Adipocyte (in vitro differentiated cells): ENCODE measurements around the gene HRG.

Source experiments
- DNase-seq: peaks from one replicate; pipeline ENCODE4 v3.0.0-alpha.2; 2015; ENCODE audit warnings: low read depth
- H3K27me3 ChIP-seq: replicated peaks from 2 replicates; pipeline ENCODE4 v1.7.0; 2013; ENCODE audit warnings: mild to moderate bottlenecking, low read length, moderate library complexity; ENCODE audit not compliant: control insufficient read depth, insufficient read depth
- H3K36me3 ChIP-seq: 2 replicates; pipeline ENCODE4 v1.7.0; 2013; ENCODE audit warnings: low read length, mild to moderate bottlenecking, moderate library complexity; ENCODE audit not compliant: control insufficient read depth, insufficient read depth, severe bottlenecking
- H3K4me1 ChIP-seq: 2 replicates; pipeline ENCODE4 v1.7.0; 2013; ENCODE audit warnings: mild to moderate bottlenecking, low read length, moderate library complexity; ENCODE audit not compliant: control insufficient read depth, insufficient read depth
- H3K4me3 ChIP-seq: 2 replicates; pipeline ENCODE4 v1.7.0; 2013; ENCODE audit warnings: mild to moderate bottlenecking, low read length, moderate library complexity
- H3K9ac ChIP-seq: 2 replicates; pipeline ENCODE4 v1.7.0; 2013; ENCODE audit warnings: mild to moderate bottlenecking, low read length, moderate library complexity
- H3K9me3 ChIP-seq: 2 replicates; pipeline ENCODE4 v1.7.0; 2013; ENCODE audit warnings: mild to moderate bottlenecking, low read length, moderate library complexity; ENCODE audit not compliant: control insufficient read depth

Gene HRG

GRCh38 chr3:186653984-186654383 is 11.8 kb upstream of the HRG start:
- no peak overlapping the region for H3K4me3 ChIP-seq
- H3K36me3 ChIP-seq, result no peaks in the 10 kb centered on the region
- H3K9me3 ChIP-seq, result no peaks in the 10 kb centered on the region
- DNase-seq, result no peak
- H3K4me1 ChIP-seq, result no peaks in the 10 kb centered on the region
- no peak overlapping the region for H3K9ac ChIP-seq
- H3K27me3 ChIP-seq, result peaks cover 17% of the 10 kb centered on the region

- H3K9ac ChIP-seq, result no peak overlapping the region
- H3K4me1 ChIP-seq, result no peaks in the 10 kb centered on the region
- DNase-seq, result no peak
- no peak overlapping the region for H3K4me3 ChIP-seq
- H3K27me3 ChIP-seq, result peaks cover 37% of the 10 kb centered on the region
- no peaks in the 10 kb centered on the region for H3K9me3 ChIP-seq
- no peaks in the 10 kb centered on the region for H3K36me3 ChIP-seq
Measured at GRCh38 chr3:186663361-186664118, 2.3 kb upstream of the HRG start.

- H3K36me3 ChIP-seq, result no peaks in the 10 kb centered on the region
- no peak overlapping the region for H3K4me3 ChIP-seq
- H3K27me3 ChIP-seq, result peaks cover 38% of the 10 kb centered on the region
- H3K4me1 ChIP-seq, result no peaks in the 10 kb centered on the region
- no peak for DNase-seq
- H3K9ac ChIP-seq, result no peak overlapping the region
- H3K9me3 ChIP-seq, result no peaks in the 10 kb centered on the region
Measured at GRCh38 chr3:186664119-186664495, 1.7 kb upstream of the HRG start.

GRCh38 chr3:186664506-186664905 is 1.3 kb upstream of the HRG start:
- Histone ChIP-seq H3K36me3 (no peaks in the 10 kb centered on the region), H3K9me3 (no peaks in the 10 kb centered on the region), H3K4me3 (no peak overlapping the region), H3K27me3 (peaks cover 40% of the 10 kb centered on the region), H3K9ac (no peak overlapping the region), H3K4me1 (no peaks in the 10 kb centered on the region)
- no peak for DNase-seq

- peaks cover 49% of the 10 kb centered on the region for H3K27me3 ChIP-seq
- DNase-seq, result no peak
- H3K9me3 ChIP-seq, result no peaks in the 10 kb centered on the region
- H3K4me1 ChIP-seq, result no peaks in the 10 kb centered on the region
- H3K36me3 ChIP-seq, result no peaks in the 10 kb centered on the region
- H3K9ac ChIP-seq, result no peak overlapping the region
- H3K4me3 ChIP-seq, result no peak overlapping the region
Measured at GRCh38 chr3:186668426-186668825, 2.6 kb downstream of the HRG start.

- peaks cover 50% of the 10 kb centered on the region for H3K27me3 ChIP-seq
- no peak overlapping the region for H3K4me3 ChIP-seq
- no peaks in the 10 kb centered on the region for H3K9me3 ChIP-seq
- no peaks in the 10 kb centered on the region for H3K36me3 ChIP-seq
- H3K4me1 ChIP-seq, result no peaks in the 10 kb centered on the region
- H3K9ac ChIP-seq, result no peak overlapping the region
- no peak for DNase-seq
Measured at GRCh38 chr3:186669378-186670084, 3.7 kb downstream of the HRG start.

- Histone ChIP-seq H3K4me3 (no peak overlapping the region), H3K4me1 (no peaks in the 10 kb centered on the region), H3K27me3 (peaks cover 52% of the 10 kb centered on the region), H3K9ac (no peak overlapping the region), H3K36me3 (no peaks in the 10 kb centered on the region), H3K9me3 (no peaks in the 10 kb centered on the region)
- no peak for DNase-seq
Measured at GRCh38 chr3:186670155-186670554, 4.3 kb downstream of the HRG start.

- H3K36me3 ChIP-seq, result no peaks in the 10 kb centered on the region
- no peak overlapping the region for H3K9ac ChIP-seq
- no peaks in the 10 kb centered on the region for H3K4me1 ChIP-seq
- peaks cover 47% of the 10 kb centered on the region for H3K27me3 ChIP-seq
- H3K4me3 ChIP-seq, result no peak overlapping the region
- no peaks in the 10 kb centered on the region for H3K9me3 ChIP-seq
- no peak for DNase-seq
Measured at GRCh38 chr3:186671051-186671450, 5.2 kb downstream of the HRG start.

- Histone ChIP-seq H3K9me3 (no peaks in the 10 kb centered on the region), H3K4me1 (no peaks in the 10 kb centered on the region)
Measured at GRCh38 chr3:186678604-186679003, 12.8 kb downstream of the HRG start.

GRCh38 chr3:186679151-186679550 is 13.3 kb downstream of the HRG start:
- Histone ChIP-seq H3K4me3 (no peak overlapping the region), H3K27me3 (peaks cover 33% of the 10 kb centered on the region), H3K9ac (no peak overlapping the region), H3K36me3 (no peaks in the 10 kb centered on the region), H3K9me3 (no peaks in the 10 kb centered on the region), H3K4me1 (no peaks in the 10 kb centered on the region)
- no peak for DNase-seq

More at GRCh38 chr3:186678604-186679003, 12.8 kb downstream of the HRG start:
- peaks cover 38% of the 10 kb centered on the region for H3K27me3 ChIP-seq
- no peak overlapping the region for H3K4me3 ChIP-seq
- H3K36me3 ChIP-seq, result no peaks in the 10 kb centered on the region
- no peak for DNase-seq
- no peak overlapping the region for H3K9ac ChIP-seq

- DNase-seq, result no peak
- Histone ChIP-seq H3K9me3 (peaks cover 9% of the 10 kb centered on the region), H3K36me3 (no peaks in the 10 kb centered on the region), H3K4me3 (no peak overlapping the region), H3K27me3 (peaks cover 24% of the 10 kb centered on the region), H3K9ac (no peak overlapping the region), H3K4me1 (no peaks in the 10 kb centered on the region)
Measured at GRCh38 chr3:186680869-186681268, 15.1 kb downstream of the HRG start.
